ENCODE measurements around the gene LMNTD1. TPM values are rescaled to one million over a fixed set of nuclear protein-coding genes. Genes with fewer than 3 reads are reported as not detected.
"Not testable (repeated sequence)": the region's sequence is repeated elsewhere in the genome, so short reads cannot be mapped to it uniquely, and the experiment has no call there.

LMNTD1 gene
- total RNA-seq, 1 donor from 2014 or later, result not detected

GRCh38 chr12:25456474-25456873 is 96.6 kb downstream of the LMNTD1 start:
- Mint-ChIP-seq H3K27me3 (peaks cover 3% of the 10 kb centered on the region), H3K9me3 (peaks cover 4% of the 10 kb centered on the region), H3K36me3 (ENCODE audit: low read depth) (no peaks in the 10 kb centered on the region), H3K4me1 (no peaks in the 10 kb centered on the region), H3K4me3 (no peak overlapping the region), H3K27ac (no peak overlapping the region)
- DNase-seq, result no peak
- intact Hi-C loops (cut with micrococcal nuclease), result no loop called here

DNA sequence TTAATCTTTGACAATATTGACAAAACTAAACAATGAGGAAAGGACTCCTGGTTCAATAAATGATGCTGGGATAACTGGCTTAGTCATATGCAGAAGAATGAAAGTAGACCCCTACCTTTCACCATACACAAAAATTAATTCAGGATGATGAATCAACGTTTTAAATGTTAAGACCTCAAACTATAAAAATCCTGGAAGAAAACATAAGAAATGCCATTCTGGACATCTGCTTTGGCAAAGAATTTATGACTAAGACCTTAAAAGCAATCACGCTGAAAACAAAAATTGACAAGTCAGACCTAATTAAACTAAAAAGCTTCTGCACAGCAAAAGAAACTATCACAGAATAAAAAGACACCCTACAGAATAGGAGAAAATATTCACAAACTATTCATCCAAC is 97.4 kb downstream of the LMNTD1 start:
- Mint-ChIP-seq H3K36me3 (ENCODE audit: low read depth) (no peaks in the 10 kb centered on the region), H3K27ac (no peak overlapping the region), H3K4me3 (no peak overlapping the region), H3K4me1 (no peaks in the 10 kb centered on the region), H3K9me3 (peaks cover 4% of the 10 kb centered on the region), H3K27me3 (peaks cover 1% of the 10 kb centered on the region)
- intact Hi-C loops (cut with micrococcal nuclease), result no loop called here
- DNase-seq, result no peak

GRCh38 chr12:25449007-25449406 is 104.1 kb downstream of the LMNTD1 start:
- DNase-seq, result no peak
- intact Hi-C loops (cut with micrococcal nuclease), result no loop called here
- H3K4me3 Mint-ChIP-seq, result no peak overlapping the region
- H3K9me3 Mint-ChIP-seq, result no peaks in the 10 kb centered on the region
- peaks cover 13% of the 10 kb centered on the region for H3K27me3 Mint-ChIP-seq
- no peaks in the 10 kb centered on the region for H3K36me3 Mint-ChIP-seq (ENCODE audit: low read depth)
- no peak overlapping the region for H3K27ac Mint-ChIP-seq
- no peaks in the 10 kb centered on the region for H3K4me1 Mint-ChIP-seq

- no peaks in the 10 kb centered on the region for H3K36me3 Mint-ChIP-seq (ENCODE audit: low read depth)
- no peaks in the 10 kb centered on the region for H3K4me1 Mint-ChIP-seq
- H3K27me3 Mint-ChIP-seq, result peaks cover 16% of the 10 kb centered on the region
- H3K27ac Mint-ChIP-seq, result no peak overlapping the region
- no peak overlapping the region for H3K4me3 Mint-ChIP-seq
- intact Hi-C loops (cut with micrococcal nuclease), result no loop called here
- no peaks in the 10 kb centered on the region for H3K9me3 Mint-ChIP-seq
- no peak for DNase-seq
Observed at GRCh38 chr12:25447046-25447445, 106.0 kb downstream of the LMNTD1 start.

- H3K27ac Mint-ChIP-seq, result no peak overlapping the region
- H3K4me1 Mint-ChIP-seq, result peaks cover 10% of the 10 kb centered on the region
- H3K27me3 Mint-ChIP-seq, result peaks cover 2% of the 10 kb centered on the region
- no peak for DNase-seq
- no peak overlapping the region for H3K4me3 Mint-ChIP-seq
- no peaks in the 10 kb centered on the region for H3K36me3 Mint-ChIP-seq (ENCODE audit: low read depth)
- intact Hi-C loops (cut with micrococcal nuclease), result no loop called here
- H3K9me3 Mint-ChIP-seq, result no peaks in the 10 kb centered on the region
Observed at GRCh38 chr12:25438638-25439037, 114.4 kb downstream of the LMNTD1 start.

GRCh38 chr12:25436206-25437030 is 116.7 kb downstream of the LMNTD1 start:
- intact Hi-C loops (cut with micrococcal nuclease), result loop anchor here (1.0 kb wide), 2 partner anchors 581 to 593 kb away; no protein-coding TSS in a partner anchor
- H3K27ac Mint-ChIP-seq, result no peak overlapping the region

GRCh38 chr12:25435431-25435830 is 117.7 kb downstream of the LMNTD1 start:
- Mint-ChIP-seq H3K4me3 (no peak overlapping the region), H3K27ac (no peak overlapping the region), H3K36me3 (ENCODE audit: low read depth) (no peaks in the 10 kb centered on the region), H3K27me3 (peaks cover 2% of the 10 kb centered on the region), H3K4me1 (peaks cover 12% of the 10 kb centered on the region), H3K9me3 (no peaks in the 10 kb centered on the region)
- DNase-seq, result no peak
- intact Hi-C loops (cut with micrococcal nuclease), result no loop called here

More at GRCh38 chr12:25436206-25437030, 116.7 kb downstream of the LMNTD1 start:
- Mint-ChIP-seq H3K4me1 (peaks cover 10% of the 10 kb centered on the region), H3K4me3 (peak overlapping the region; percentile 77), H3K27me3 (peaks cover 2% of the 10 kb centered on the region), H3K36me3 (ENCODE audit: low read depth) (no peaks in the 10 kb centered on the region), H3K9me3 (no peaks in the 10 kb centered on the region)
- DNase-seq, result peak; percentile 85

DNA sequence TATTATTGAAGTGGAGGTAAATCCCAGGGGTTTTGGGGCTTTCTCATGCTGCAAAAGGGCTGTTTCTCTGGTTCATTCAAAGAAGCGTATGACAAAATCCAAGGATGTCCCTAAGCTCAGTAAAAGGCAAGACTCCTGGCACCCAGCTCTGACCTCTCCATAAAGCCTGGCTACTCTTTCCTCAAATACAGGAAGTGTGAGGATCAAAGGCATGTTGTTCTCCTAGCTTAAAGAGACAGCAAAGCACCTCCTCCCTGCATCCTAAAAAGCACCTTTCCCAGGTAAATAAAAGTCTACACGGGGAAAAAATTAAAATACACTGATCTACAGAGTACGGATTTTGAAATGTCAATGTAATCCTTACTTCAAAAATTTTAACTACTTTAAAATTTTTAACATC is 118.6 kb downstream of the LMNTD1 start:
- intact Hi-C loops (cut with micrococcal nuclease), result no loop called here

DNA sequence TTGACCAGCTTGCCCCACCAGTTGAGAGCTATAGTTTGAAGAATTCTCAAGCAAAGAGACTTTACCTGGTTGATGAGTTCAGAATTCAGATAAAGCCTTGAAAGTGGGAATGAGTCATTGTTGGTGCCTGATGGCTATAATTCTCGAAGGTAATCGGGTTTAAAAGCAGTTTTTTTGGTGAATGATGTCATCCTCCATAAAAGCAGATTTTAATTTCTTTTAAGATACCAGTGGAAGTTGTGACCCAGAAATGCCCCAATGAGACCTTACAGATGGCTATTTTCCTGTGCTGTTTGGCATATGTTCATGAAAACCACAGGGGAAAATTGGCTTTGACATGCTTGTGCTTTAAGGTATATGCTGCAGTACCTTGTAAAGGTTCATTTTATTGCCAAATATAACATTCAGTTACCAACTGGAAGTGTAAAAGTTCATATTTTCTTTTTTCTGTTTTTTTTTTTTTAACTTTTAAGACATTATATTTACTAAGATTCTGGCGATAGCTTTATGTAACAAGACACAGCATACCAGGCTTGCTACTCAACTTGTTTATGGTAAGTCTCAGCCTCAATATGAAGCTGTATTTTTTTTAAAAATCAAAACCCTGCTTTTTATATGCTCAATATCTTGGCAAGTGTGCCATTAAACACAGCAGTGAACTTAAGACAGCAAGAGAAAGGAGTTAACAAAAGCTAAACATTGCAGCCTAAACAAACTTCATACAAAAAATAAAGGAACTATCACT is 119.3 kb downstream of the LMNTD1 start:
- DNase-seq, result no peak
- no peaks in the 10 kb centered on the region for H3K36me3 Mint-ChIP-seq (ENCODE audit: low read depth)
- no peaks in the 10 kb centered on the region for H3K9me3 Mint-ChIP-seq
- peaks cover 17% of the 10 kb centered on the region for H3K4me1 Mint-ChIP-seq
- H3K4me3 Mint-ChIP-seq, result no peak overlapping the region
- intact Hi-C loops (cut with micrococcal nuclease), result no loop called here
- H3K27me3 Mint-ChIP-seq, result peaks cover 3% of the 10 kb centered on the region
- H3K27ac Mint-ChIP-seq, result no peak overlapping the region

More for the DNA sequence above, 118.6 kb downstream of the LMNTD1 start:
- Mint-ChIP-seq H3K4me1 (peaks cover 17% of the 10 kb centered on the region), H3K27ac (no peak overlapping the region), H3K36me3 (ENCODE audit: low read depth) (no peaks in the 10 kb centered on the region), H3K4me3 (no peak overlapping the region), H3K27me3 (peaks cover 2% of the 10 kb centered on the region), H3K9me3 (no peaks in the 10 kb centered on the region)
- no peak for DNase-seq

- Mint-ChIP-seq H3K4me1 (peaks cover 17% of the 10 kb centered on the region), H3K27me3 (peaks cover 3% of the 10 kb centered on the region), H3K4me3 (no peak overlapping the region), H3K27ac (no peak overlapping the region), H3K36me3 (ENCODE audit: low read depth) (no peaks in the 10 kb centered on the region), H3K9me3 (no peaks in the 10 kb centered on the region)
- intact Hi-C loops (cut with micrococcal nuclease), result no loop called here
- no peak for DNase-seq
Observed at GRCh38 chr12:25433024-25433423, 120.1 kb downstream of the LMNTD1 start.

GRCh38 chr12:25427337-25428249 is 125.5 kb downstream of the LMNTD1 start:
- Mint-ChIP-seq H3K27ac (no peak overlapping the region), H3K4me3 (no peak overlapping the region), H3K9me3 (no peaks in the 10 kb centered on the region), H3K4me1 (peaks cover 6% of the 10 kb centered on the region), H3K36me3 (ENCODE audit: low read depth) (no peaks in the 10 kb centered on the region), H3K27me3 (peaks cover 7% of the 10 kb centered on the region)
- intact Hi-C loops (cut with micrococcal nuclease), result no loop called here
- DNase-seq, result no peak

DNA sequence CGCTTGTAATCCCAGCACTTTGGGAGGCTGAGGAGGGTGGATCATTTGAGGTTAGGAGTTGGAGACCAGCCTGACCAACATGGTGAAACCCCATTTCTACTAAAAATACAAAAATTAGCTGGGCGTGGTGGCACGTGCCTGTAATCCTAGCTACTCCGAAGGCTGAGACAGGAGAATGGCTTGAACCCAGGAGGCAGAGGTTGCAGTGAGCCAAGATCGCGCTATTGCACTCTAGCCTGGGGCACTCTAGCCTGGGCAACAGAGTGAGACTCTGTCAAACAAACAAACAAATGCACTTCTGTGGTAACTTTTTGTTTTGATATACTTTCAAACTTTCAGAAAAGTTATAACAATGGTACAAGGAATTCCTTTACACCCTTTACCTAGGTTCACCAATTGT is 126.3 kb downstream of the LMNTD1 start:
- intact Hi-C loops (cut with micrococcal nuclease); H3K27me3 Mint-ChIP-seq; H3K36me3 Mint-ChIP-seq (ENCODE audit: low read depth); H3K27ac Mint-ChIP-seq; H3K9me3 Mint-ChIP-seq; H3K4me3 Mint-ChIP-seq; H3K4me1 Mint-ChIP-seq; DNase-seq: not testable (repeated sequence)

All from activated CD4-positive, alpha-beta T cell treated with anti-CD3 and anti-CD28 coated beads, Interleukin-2, amount 10 ng/mL, durations not matched to agents 24 days and 14 days (primary cell).